Skeletal muscle cell (primary cell): ENCODE results near the gene VANGL1.

Source experiments
- DNase-seq: peaks from one replicate; pipeline ENCODE4 v3.0.0-alpha.2; 2010; ENCODE audit warnings: low read depth
- H3K4me3 ChIP-seq: 2 replicates; pipeline ENCODE4 v1.5.1; 2011; ENCODE audit warnings: low read depth, mild to moderate bottlenecking, control low read depth, low read length, moderate library complexity

VANGL1 gene

DNA sequence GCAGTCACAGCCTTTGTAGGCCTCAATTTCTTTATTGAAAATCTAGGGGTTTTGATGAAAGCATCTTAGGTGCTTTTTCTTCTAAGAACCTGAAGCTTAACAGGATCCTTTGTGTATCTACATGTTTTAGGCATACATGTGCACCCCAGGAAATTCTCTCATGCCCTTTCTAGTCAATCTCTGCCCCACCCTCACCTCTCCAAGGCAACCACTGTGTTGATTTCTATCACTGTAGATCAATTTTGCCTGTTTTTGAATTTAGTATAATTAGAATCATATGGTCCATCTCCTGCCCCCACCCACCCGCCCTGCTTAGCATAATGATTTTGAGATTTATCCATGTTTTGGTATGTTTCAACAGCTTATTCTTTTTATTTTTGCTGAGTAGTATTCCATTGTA lies 19.4 kb downstream of the VANGL1 start:
- DNase-seq: no peak
- no peak overlapping the region for H3K4me3 ChIP-seq

DNA sequence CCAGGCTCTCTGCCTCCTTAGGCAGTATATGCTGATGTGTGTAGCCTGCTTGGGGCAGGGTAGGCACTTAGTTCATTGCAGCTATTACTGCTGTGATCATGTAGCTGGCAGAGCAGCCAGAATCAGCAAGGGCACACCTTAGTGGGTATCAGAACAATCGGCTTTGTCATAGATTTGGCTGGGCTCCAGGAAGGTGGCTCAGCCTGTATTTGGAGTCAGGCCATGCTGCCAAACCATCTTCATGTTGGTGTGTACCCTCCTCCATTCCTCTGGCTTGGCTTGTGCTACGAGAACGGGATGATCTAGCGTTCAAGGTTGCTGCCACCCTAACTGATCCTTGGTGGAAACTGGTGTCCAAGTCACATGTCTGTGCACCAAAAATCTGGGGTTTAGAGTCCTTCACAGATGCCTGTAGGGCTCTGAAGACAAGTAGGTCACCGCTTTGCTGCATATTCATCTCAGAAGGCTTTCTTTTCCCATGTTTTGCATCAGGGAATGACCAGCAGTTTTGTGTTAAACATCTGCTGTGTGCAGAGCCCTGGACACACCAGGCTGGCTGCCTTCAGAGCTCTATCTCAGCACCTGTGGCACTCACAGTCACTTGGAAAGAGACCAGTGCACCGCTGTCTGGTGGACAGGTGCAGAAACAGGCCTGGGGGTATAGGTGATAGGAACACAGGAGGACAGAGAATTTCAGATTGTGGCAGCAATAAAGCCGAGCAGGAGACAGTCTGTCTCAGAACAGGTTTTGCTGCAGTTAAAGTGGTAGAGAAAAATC lies 23.7 kb downstream of the VANGL1 start:
- DNase-seq: no peak
- no peak overlapping the region for H3K4me3 ChIP-seq

DNA sequence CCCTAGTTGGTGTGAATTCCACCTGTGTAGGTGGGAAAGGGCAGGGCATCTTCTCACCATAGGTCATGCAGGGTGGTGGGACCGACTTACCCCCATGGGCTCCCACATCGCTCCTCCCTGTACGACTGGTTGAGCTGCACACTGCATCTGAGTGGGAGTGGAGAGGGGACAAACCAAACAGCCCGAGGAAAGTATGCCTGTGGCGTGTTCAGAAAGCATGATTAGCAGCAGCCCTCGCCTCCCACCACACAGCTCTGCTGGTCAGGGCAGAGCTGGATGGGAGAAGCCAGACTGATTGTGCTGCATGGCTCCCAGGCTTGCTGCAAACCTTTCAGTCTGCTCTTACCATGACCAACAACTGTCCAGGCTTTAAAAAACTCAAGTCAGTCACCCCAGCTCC lies 24.4 kb downstream of the VANGL1 start:
- H3K4me3 ChIP-seq: no peak overlapping the region
- no peak for DNase-seq

DNA sequence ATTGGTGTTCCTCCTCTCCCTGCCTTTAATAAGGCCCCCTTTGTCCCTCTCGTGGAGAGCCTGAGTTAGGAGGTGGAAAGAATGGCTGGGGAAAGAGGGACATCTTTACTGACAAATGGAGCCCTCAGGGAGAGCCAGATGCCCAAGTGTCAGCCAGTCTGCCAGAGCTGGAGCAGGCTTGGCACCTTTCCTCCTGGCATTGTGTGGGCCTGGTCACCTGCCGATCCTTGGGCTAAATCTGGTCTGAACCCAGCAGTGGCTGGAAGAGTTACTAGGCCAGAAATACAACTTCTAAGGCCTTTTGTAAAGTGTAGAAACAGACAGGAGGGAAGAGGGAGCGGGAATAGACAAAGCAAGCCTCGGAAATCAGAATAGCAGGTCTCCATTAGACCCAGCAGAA lies 24.9 kb downstream of the VANGL1 start:
- DNase-seq: no peak

DNA sequence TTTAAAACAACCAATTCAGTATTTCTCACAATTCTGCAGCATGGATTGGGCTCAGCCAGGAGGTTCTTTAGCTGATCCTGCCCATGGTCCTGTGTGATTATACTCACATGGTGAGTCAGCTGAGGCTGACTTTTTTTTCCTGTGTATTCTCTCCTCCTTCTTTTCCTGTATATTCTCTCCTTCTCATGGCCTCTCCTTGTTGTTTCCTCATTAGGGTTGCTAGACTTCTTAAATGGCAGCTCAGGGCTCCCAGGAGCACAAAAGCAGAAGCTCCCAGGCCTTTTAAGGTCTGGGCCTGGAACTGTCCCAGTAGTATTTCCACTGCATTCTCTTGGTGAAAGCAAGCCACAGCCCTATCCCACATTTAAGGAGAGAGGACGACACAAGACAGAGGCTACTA lies 26.8 kb downstream of the VANGL1 start:
- peak; percentile 55 for DNase-seq

More for the DNA sequence above, 24.9 kb downstream of the VANGL1 start:
- no peak overlapping the region for H3K4me3 ChIP-seq

DNA sequence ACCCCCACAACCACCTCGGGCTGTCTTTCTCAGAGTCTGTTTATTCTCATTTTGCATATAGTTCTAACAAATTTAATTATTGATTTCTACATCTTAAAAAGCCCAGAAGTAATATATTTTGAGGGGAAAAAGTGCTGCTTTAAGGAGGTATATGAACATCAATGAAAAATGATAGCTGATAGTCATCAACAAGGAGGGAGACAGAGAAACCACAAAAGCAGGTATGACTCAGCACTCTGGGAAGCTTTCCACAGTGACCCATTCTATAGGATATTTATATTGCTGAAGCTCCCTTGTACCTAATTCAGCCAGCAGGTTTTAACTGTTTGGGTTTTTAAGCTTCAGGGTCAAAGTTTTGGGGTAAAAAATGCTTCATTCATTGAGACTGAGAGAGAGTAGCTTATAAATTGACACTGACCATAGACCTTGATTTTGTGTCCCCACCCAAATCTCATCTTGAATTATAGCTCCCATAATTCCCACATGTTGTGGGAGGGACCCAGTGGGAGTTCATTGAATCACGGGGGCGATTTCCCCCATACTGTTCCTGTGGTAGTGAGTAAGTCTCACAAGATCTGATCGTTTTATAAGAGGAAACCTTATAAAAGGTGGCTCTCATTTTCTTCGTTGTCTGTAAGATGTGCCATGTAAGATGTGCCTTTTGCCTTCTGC lies 27.4 kb downstream of the VANGL1 start:
- H3K4me3 ChIP-seq: no peak overlapping the region
- peak; percentile 77 for DNase-seq

More for the DNA sequence above, 26.8 kb downstream of the VANGL1 start:
- no peak overlapping the region for H3K4me3 ChIP-seq

DNA sequence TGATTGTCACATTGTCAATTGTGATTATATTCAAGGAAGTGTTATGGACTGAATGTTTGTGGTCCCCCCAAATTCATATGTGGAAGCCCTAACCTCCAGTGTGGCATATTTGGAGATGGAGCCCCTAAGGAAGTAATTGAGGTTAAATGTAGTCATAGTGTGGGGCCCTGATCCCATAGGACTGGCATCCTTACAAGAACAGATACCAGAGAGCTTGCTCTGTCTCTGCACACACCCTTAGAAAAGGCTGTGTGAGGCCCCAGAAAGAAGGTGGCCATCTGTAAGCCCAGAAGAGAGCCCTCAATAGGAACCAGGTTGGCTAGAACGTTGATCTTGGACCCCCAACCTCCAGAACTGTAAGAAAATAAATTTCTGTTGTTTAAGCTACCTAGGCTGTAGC lies 28.1 kb downstream of the VANGL1 start:
- no peak for DNase-seq
- no peak overlapping the region for H3K4me3 ChIP-seq

DNA sequence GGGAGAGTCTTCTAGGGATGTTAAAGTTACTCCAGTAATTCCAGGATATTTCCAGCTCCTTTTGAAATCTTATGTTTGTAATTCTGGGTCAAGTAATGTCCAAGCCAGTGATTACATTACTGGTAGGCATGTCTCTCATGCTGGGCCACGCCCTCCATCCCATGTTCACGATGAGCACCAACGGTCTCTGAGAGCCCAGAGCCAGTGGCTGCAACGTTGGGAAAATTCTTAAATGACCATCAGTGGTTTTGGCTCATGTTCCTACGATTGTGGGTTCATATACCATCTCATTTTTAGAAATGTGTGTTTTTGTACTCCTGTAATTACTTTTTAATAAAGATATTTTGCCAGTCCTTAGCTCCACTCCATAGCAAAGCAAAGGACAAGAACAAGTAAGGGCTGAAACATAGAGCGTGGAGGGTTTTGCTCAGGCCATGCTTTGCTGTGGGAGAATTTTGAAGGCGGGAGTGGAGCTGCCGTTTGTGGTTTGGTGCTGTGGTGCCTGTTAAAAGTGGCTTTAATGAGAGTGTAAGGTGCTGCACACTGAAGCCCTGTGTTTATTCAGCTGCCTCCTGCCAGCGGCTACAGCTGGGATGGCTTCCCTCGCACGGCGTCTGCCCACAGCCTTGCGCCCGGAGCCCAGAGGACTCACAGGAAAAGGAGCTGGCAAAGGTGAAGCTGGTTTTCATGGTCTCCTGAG lies 28.9 kb downstream of the VANGL1 start:
- no peak for DNase-seq
- no peak overlapping the region for H3K4me3 ChIP-seq

DNA sequence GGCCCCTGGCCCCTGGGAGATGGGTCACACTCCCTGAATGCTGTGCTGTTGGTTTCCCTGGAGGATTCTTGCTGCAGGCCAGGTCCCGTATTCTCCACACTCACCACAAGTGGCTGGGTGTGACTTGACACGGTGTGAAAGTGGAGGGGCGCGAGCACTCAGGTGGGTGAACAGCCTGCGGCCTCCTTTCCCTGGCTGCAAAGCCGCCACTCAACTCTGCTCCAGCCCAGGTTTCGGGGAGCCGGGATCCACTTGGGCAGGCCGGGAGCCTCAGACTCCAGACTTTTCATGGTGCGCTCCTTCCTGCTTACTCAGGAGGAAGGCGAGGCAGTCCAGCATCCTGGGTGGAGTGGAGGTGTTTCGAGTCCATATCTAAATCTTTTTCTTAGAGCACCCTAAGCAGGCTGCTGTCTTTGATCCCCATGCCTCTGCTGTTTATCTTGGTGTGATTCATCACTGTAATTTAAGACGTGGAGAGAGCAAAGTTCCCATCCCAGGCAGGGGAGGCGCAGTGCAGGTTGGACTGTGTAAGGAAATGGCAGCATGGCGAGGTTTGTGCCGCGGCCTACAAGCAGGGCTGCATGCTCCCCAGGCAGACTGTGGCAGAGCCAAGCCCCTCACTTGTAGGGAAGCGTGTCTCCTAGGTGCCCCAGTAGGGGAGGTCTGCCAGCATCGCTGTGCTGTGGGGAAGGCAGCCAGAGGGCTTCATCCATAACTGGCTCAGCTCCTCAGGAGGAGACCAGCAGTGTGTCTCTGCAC lies 29.6 kb downstream of the VANGL1 start:
- DNase-seq: no peak
- H3K4me3 ChIP-seq: no peak overlapping the region

DNA sequence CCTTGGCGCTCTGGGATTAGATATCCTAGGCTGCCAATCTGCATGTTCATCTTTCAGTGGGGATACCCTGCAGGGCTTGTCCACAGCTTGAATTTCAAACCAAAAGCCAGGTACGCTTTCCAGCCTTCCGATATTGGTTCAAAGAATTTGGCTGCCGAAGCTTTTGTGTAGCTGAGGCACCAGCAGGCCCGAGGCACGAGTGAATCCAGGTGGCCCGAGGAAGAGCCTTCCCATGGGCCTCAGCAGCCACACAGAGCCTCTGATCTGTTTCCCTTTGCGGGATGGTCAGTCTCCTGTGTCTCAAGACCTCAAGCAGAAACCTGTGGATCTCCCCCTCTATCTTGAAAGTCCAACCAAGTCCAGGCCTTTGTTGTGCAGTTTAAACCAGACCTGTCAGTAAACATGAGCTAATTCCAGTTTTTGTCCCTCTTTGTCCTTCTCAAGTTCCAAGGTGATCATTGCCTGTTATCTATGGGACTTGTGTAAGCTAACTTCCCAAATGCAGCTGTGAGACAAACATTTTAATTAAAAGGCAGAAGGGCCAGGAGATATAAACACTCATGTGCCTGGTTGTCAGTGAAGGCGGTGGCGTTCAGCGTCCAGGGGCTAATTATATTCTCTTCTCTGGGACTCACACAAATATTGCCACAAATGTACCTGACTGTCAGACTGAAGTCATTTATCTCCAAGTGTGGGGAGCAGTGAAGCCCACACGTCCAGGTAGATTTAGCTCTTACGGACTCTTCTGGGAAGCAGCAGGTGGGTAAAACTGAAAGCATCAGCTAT lies 30.6 kb downstream of the VANGL1 start:
- DNase-seq: no peak
- H3K4me3 ChIP-seq: no peak overlapping the region

DNA sequence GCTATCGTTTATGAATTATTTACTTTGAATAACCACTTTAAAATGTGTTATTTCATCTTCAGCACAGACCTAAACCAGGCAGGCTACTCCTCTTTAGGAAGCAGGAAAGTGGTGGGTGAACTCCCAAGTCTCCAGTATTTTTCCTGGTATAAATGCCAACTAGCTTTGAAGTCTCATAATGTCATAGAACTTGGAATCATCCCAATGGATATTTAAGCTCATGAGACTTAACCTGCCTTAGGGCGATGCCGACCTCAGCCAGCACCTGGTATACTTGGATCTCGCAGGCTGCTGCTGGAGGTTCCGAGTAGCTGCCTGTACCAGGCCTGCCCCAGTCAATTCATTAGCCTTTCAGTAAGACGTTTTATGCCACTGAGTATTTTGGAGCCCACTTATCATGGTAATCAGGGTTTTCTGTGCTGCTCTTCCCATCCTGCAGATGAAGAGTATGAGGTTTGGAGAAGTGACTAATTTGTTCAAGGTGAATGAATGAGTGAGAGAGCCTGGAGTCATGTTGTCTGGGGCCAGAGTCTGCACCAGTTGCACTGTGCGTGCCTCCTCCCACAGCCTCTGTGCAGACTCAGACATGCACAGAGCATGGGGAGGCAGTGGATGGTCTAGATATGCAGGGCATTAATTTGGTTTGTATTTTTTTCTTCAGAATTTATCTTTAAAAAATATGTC lies 34.9 kb downstream of the VANGL1 start:
- no peak overlapping the region for H3K4me3 ChIP-seq
- DNase-seq: no peak

DNA sequence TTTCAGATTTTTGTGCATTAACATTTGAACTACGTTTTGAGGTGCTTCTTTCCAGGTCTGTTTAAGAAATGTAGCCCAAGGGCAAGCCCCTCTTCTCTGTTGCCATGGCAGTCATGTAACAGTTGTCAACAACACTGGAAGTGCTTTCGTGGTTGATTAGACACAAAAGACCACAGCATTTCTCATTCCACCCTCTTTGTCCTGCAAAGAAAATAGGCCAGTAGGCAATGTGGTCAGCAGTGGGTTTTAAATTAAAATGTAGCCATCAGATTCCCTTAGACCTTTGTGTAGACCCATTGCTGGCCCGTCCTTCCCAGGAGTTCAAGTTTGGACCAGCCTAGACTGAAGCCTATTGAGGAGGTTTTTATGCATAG lies 35.4 kb downstream of the VANGL1 start:
- no peak for DNase-seq
- H3K4me3 ChIP-seq: no peak overlapping the region

DNA sequence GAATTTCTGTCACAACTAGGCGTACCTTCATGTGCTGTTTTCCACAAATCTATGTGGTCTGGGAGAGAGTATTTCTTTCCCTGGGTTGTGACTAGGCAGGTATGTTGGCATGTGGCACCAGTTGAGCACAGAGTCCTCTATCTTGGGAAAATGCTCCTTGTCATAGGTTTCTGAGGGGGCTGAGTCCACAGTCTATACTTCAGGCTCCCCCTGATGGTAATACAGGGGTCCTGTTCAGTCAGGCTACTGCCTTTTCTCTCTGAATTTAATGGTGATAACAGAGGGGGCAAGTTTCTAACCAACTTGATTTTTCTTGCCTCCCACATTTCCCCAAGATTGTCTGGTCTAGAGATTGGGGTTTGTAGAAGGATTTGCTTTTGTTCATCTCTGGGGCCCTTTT lies 35.8 kb downstream of the VANGL1 start:
- no peak for DNase-seq
- H3K4me3 ChIP-seq: no peak overlapping the region

DNA sequence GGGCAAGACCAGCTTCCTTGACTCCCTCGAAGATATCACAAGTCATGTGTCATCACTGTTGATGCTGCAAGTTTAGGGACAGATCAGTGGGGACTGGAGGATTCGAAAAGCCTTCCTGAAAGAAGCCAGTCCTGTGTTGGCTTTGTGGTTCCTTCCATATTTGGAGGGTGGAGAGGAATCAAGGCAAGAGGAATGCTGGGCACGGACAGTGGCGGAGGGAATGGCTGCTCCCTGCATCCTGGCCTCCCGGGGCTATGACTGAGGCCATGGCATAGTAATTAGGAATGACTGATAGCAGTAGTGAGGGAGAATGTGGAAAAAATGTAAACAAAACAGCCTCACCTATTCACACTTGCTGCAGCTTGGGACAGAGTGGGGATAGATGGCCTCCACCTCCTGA lies 36.4 kb downstream of the VANGL1 start:
- H3K4me3 ChIP-seq: no peak overlapping the region
- DNase-seq: no peak

DNA sequence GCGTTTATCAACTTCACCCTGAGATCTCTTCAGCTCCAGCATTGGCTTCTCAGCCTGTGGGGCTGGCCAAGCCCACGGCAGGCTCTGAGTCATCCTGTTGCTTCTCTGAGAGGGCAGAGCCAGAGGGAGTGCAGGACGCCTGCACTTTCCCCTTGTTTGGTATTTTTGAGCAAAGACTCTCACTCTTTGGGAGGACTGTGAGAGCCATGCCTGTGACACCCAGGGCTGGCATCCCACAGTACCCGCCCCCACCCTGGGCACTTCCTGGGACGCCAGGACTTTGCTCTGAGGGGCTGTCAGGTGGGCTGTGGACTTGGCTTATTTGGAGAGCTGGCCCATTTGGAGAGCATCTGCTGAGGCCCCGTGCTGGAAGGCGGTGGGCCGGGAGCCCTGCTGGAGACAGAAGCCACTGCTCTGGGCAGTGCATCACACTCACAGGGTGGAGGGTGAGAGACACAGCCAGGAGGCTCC lies 37.4 kb downstream of the VANGL1 start:
- H3K4me3 ChIP-seq: no peak overlapping the region
- DNase-seq: no peak

DNA sequence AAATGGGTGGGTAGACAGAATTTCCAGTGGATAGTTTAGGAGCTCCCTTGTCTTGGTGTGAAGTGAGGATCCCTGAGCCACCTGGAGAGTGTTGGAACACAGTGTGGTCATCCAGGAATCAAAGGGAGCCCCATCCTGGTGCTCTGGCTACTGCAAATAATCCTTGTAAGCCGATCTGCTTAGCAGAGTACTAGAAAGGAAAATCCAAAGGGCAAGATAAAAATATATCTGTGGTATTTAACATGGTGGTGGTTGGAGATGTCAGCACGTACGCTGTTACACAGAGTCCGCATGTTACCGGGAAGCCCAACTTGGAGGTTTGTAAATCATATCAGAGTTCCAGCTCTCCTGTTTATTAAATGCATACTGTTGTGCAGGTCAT lies 39.0 kb downstream of the VANGL1 start:
- no peak overlapping the region for H3K4me3 ChIP-seq
- DNase-seq: no peak

DNA sequence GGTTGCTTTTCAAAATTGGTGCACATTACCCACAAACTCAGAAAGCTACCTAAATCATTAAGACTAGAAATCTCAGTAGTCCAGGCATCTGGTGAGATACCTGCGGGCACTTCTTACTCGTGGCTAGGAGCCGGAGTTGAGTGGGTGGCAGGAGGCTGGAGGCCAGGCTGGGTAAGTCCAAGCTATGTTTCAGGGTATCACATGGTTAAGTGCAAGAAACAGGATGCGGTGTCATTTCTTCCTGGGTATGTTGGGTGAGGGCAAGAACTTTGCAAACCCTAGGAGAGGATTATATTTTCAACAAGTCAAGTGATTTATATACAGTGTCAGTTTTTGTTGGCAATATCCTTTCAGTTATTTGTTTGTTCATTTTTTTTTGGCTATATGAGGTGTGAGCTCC lies 41.0 kb downstream of the VANGL1 start:
- no peak for DNase-seq
- H3K4me3 ChIP-seq: no peak overlapping the region

DNA sequence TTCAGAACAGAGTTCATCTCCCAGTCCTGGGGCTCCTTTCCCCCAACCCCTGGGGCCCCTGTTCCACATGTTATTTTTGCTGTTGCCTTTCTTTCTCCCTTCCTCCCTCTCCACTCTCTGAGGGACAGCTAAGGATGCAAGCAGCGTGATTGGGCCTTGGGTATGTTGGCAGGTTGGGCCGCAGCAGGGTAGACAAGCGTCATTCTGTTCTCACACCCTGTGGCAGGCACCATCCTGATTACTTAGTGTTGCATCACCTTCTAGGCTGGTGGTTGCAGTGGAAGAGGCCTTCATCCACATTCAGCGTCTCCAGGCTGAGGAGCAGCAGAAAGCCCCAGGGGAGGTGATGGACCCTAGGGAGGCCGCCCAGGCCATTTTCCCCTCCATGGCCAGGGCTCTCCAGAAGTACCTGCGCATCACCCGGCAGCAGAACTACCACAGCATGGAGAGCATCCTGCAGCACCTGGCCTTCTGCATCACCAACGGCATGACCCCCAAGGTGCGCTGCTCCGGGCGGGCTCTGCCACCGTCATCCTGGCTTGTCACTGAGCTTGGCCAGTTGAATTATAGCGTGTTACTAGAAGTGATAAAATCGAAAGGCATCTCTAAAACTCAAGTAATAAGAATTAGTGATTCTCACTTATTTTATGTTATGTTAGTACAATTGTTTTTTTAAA lies 43.4 kb downstream of the VANGL1 start:
- H3K4me3 ChIP-seq: no peak overlapping the region
- DNase-seq: no peak
